DMS153 treated with DMSO at 0.1 percent for 48 hours (cell line): ENCODE data around the gene TGFBR2.

Experiments
- DNase-seq: peaks from one replicate; lab custom pipeline; 2025; ENCODE audit not compliant: unreplicated experiment; lab: John Stamatoyannopoulos, UW

The TGFBR2 gene

GRCh38 chr3:30633718-30634117 lies 27.3 kb downstream of the TGFBR2 start:
- DNase-seq: no peak

DNA sequence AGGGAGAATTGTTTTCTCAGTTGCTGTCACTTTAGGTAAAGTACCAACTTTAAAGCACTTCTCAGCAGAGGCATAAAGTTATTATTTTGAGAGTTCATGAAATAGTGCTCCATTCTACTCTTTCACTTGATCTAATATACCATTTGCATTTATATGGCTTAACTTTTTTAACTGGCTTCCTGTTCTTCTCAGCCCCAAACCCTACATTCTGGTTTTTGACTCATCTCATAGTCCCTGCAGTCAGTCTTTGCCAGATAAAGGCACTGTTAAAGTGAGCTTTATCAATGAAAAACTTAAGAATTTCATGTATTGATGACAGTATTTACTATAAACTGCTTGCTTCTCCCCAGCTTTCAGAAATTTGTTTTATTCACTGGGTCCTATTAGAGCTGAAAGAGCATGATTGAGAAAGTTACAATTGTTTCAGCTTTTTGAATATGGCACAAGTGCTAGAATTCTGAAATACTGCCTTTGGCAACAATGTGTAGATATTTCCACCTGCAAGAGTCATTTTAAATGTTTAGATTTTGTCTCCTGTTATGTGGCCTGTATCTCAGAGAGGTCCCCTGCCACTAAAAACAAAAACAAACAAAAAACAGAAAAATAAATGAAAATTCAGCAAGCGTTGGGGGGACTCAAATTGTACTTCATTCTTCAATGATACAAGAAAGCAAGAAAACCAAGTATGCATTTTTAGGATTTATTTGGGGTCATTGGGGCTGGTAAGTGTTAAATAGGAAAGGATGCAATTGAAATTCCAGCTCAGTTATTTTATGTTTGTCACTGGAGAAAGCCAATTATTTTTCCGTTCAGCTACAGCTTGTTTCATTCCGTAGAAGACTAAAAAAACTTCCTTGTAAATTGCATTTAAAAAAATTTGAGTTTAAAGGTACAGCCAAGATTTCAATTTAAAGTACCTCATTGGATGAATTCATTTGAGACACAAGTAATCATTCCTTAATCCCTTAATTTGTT lies 28.6 kb downstream of the TGFBR2 start:
- no peak for DNase-seq

DNA sequence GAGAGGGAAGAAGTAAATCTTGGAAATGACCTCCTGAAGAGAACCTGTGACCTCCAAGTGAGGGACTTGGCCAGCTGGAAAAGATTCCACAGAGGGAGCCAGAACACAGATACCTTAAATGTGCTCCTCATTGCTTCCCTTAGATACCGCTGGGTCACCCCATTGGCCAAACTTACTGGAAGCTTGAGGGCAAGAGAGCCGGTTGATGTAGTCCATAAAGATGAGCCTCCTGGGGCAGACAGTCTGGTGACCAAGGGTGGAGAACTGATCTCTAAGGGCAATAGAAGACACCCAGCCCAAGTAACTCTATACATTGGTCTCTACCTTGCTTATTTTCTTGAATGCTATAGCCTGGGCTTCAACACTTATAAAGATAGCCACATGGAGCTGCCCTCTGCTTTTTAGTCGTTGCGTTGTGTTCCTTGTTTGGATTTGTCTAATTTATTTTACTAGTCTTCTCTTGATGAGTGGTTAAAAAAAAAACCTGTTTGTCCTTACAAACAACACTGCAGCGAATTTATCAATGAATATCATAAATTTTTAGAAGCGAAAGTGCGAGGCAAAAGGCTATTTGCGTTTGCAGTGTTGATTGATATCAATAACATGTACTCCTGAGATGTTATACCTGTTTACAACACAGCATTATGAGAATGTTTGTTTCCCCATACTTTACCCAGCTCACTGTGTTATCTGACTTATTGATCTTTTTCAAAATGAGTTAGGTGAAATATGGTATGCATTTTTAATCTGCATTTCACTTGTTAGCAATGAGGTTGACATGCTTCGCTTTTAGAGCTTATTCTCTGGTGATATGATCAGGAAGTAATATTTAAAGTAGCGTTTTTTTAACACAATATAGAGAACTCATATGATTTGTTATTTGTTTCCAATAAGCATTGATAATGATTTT lies 31.2 kb downstream of the TGFBR2 start:
- no peak for DNase-seq

DNA sequence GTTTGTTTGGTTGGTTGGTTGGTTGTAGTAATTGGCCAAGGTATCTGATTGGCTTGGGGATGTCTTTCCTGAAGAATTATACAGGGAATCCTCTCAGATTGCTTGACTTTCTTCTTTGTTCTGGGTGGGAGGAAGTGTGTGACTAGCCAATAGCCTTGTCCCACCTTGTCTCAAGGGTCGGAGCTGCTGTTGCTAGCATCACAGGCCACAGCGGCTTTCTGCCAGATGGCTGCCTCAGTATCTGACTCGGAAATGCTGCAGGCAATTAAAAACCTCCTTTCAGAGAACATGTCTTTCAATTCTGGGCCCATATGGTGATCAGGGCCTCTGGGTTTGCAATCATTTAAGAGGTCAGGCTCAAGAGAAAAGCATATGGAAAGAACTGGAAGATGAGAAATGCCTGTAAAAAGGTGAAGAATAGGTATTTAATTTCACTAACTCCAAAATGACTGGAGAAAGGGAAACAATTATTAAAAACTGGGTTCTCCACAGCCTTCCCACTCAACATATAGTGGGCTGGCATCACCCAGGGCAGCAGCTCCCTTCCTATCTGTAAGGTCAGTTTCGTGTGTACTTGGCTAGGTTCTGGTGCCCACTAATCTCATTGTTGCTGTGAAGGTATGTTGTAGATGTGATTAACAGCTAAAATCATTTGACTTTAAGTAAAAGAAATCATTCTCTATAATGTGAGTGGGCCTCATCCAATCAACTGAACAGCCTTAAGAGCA lies 32.4 kb downstream of the TGFBR2 start:
- DNase-seq: no peak

GRCh38 chr3:30639937-30640336 lies 33.5 kb downstream of the TGFBR2 start:
- DNase-seq: no peak

DNA sequence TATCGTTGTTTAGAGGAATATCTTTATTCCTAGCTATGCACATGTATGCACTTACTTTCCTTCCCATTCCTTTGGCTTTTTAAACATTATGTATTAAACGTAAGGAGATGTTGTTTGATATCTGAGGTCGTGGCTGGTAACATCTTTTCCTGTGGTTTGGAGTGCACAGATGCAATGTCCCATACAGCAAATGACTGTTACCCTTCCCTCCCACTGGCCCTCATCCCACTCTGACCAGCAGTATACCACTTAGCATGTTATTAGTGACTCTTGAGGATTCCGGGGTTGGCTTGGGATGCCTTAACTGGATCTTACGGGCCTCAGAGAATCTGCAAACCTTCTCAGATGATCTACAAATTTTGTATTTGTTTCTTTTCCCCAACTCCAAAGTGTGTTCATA lies 34.5 kb downstream of the TGFBR2 start:
- no peak for DNase-seq

DNA sequence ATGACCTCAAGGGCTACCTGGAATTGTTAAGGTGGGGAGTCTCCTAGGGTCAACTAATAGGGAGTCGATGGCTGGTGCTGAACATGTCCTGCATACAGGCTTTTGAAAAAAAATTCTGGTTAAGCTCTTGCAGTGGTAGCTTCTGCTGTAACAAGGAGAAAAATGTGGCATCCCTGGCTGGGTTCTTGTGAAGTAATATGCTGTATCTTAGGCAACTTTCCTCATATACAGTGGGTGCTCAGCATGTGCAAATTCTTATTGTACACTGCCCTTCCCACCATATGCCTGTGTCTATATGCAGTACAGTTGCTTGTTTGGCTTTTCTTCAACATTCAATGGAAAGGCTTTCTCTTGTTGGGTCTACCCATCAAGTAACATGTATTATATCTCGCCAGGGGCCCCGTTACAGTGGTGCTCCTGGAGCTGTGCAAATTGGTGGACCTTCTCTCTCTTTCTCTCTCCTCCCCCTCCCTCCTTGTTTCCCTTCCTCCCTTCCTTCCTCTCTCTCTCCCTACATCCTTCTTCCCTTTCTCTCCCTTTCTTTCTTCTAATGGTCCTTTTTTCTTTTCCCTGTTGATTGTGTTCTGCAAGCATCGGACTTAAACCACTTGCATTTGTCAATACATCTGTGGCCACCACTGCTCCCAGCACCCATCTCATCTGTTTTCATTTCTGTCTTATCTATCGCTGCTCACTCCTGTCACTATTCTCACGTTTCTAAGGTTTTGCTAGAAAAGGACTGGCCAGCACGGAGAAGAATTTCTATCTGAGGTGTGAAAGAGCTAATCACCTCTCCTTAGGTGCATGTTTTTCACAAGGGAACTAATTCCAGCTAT lies 35.2 kb downstream of the TGFBR2 start:
- no peak for DNase-seq

DNA sequence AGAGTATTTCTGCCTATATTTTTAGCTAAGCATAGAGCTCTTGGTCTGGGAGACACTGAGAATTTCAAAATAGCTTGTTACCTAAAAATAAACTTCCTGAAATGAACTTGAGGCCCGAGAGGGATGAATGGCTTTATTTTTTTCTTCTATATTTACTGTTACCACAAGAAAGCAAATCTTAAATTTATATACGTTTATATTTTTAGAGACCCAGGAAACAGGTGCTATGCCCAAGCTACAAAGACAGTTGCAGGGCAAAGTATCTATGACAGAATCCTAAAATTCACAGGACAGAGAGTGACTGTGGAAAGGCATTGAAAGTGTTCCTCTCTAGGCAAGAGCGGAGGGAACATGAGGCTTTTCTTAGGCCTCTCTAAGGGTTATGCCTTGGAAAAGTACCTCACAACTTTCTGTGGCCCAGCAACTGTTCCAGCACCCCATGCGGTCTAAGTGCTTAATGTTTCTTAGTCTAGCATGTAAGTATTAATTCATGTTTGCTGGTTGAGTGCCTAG lies 36.5 kb downstream of the TGFBR2 start:
- DNase-seq: no peak

DNA sequence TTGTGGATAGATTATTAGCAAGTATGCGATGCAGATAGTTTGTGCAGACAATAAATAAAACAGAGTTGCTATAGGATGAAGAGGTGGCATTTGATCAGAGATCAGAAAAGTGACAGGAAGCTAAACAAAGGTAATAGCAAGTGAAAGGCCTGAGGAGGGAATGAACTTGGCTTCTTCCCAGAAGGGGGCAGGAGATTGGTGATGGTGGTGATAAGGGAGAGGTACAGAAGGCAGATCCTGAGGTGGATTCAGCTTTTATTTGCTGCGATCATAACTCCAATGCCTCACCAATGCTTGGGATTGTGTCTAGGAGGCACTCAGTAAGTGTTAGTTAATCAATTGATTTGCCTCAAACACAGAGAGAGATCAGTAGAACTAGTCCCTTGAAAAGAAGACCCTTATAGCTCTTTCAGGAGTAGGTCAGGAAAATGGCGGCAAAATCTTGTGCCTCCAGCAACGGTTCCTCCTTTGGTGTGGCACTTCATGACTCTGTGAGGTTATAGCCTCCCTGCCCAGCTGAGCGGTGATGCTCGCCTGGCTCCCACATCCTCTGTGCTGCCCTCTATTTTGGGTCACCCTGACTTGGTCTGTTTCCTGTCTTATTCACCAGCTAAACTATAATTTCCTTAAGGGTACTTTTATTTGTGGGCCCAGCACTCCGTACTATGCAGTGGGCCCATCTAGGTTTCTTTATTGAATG lies 37.5 kb downstream of the TGFBR2 start:
- no peak for DNase-seq

- no peak for DNase-seq
These were observed 38.2 kb downstream of the TGFBR2 start for GRCh38 chr3:30644615-30645014.

DNA sequence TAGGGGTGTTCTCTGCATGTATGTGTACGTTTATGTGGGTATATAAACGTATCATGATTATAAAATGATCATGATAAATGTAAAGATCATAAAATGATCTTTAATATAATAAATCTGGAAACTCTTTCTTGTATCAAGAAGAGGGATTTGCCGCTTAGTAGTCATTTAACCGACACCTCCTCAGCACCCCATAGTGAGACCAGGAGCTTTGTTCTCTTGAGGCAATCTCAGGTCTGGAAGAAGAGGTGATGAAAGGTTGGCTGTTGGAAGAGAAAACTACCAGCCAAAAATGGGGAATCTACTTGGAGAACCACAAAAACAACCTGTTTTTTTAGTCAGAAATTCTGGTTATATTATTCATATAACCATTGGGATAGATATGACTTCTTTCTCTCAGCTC lies 38.7 kb downstream of the TGFBR2 start:
- no peak for DNase-seq

DNA sequence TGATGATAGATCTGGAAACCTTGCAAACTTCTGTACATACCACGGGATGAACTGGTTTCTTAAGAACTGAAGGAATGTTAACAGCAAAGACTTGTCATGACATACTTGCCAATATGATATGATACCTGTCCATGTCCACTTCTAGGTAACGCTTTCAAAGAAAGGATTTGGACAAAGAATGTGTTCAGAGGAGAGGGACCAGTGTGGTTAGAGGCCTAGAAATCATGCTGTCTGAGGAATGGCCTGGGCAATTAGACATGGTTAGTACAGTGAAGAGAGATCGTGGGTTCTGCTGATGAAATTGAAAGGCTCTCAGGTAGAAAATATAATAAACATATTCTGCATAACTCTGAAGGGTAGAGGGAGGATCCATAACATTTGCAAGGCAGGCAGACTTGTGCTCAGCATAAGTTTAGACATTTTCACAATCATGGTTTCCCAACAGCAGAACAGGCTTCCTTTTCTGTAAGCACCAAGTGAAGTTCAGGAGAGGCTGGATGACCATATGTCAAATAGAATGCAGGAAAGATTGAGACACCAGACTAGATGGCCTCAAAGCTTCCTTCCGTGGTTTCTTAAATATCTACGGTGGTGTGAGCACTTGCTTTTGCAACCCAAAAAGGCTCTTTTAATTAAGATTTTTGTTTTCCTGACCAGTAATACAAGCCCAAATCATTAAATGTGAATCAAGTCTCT lies 39.9 kb downstream of the TGFBR2 start:
- no peak for DNase-seq

DNA sequence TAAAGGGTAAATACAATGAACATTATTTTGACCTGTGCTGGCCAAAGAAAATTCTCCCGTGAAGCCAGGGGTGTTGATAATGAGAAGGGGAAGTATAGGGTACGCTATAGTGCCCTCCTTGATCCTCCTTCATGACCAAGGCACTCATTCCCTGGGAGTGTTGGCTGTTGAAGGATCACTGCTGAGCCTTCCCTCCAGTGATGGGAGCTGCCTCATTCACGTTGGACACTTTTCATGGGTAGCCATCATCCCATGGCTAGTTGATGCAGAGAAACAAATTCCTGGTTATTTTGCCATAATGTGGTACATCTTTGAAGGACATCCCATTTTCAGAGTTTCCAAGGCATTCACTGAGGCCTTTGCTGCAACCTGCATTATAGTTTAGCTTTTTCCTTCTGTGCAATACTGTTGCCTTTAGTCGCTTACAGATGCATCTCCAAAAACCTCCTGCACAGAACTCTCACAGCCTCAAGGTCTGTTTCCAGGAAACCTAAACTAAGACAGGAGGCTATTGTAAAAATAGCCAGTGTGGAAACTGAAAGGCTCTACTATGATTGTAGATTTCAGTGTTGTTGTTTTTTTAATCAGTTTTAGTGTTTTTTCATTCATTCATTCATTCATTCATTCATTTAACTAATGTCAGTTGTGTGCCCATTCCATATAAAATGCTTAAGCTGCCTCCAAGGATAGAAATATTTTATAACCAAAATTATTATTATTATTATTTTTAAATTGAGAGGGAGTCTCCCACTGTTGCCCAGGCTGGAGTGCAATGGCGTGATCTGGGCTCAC lies 40.8 kb downstream of the TGFBR2 start:
- DNase-seq: no peak

DNA sequence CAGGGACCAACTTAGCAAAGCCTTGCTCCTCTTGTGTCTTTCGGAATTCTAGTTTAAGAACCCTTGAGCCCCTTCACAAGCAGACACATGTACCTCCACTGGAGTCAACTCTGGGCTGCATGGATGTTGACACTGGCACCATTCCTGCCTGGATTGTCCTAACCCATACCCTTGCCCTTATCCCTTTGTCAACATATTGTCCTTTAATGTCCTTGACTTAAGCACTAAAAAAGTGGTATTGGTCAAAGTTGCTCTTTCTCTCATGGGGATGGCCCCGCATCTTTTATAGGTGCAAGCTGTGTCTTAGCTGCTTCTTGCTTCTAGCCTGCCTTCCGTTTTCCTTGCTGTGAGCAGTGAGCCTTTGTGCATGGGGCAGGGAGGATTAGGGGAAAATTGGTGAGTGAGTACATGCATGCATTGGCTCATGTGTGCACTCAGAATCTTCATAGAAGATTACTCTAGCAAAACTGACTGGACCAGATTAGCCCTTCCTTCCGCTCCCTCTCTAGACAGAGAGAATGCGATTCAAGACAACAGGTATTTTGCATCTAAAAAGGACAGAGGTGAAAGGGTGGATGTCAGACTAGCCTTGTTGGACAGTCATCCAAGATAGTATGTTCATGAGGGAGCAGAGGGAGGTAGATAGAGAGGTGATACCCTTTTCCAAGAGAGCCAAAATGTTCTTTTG lies 42.4 kb downstream of the TGFBR2 start:
- no peak for DNase-seq

GRCh38 chr3:30649572-30650318 lies 43.3 kb downstream of the TGFBR2 start:
- DNase-seq: no peak

GRCh38 chr3:30650348-30650995 lies 44.1 kb downstream of the TGFBR2 start:
- no peak for DNase-seq
